WTC11 (cell line): Measurements from ENCODE around the gene C17orf107.

Experiments used
- ATF1 ChIP-seq: sonication (generic); formaldehyde crosslinking; IDR thresholded peaks from 2 replicates; pipeline ENCODE4 v1.8.1; 2023; ENCODE audit warnings: mild to moderate bottlenecking, moderate library complexity, missing genetic modification reagents
- CDX4 ChIP-seq: fragments of 250-450 bp; sonication (Bioruptor Pico); IDR thresholded peaks from 2 replicates; pipeline ENCODE4 v1.9.0; 2021; ENCODE audit warnings: moderate library complexity, mild to moderate bottlenecking, inconsistent platforms, borderline replicate concordance
- CTCF ChIP-seq: fragments of 200-600 bp; IDR thresholded peaks from 2 replicates; pipeline ENCODE4 v1.8.0; 2022; ENCODE audit warnings: antibody characterized with exemption
- E2F1 ChIP-seq: sonication (generic); formaldehyde crosslinking; IDR thresholded peaks from 2 replicates; pipeline ENCODE4 v1.8.0; 2022; ENCODE audit warnings: mild to moderate bottlenecking, missing genetic modification reagents
- E2F4 ChIP-seq: sonication (generic); formaldehyde crosslinking; IDR thresholded peaks from 2 replicates; pipeline ENCODE4 v1.8.1; 2022; ENCODE audit warnings: low read depth, mild to moderate bottlenecking, moderate library complexity, missing genetic modification reagents, borderline replicate concordance
- FOXJ3 ChIP-seq: sonication (generic); formaldehyde crosslinking; IDR thresholded peaks from 2 replicates; pipeline ENCODE4 v1.9.0; 2021; ENCODE audit warnings: missing genetic modification reagents, mild to moderate bottlenecking, borderline replicate concordance
- FOXP4 ChIP-seq: sonication (generic); formaldehyde crosslinking; IDR thresholded peaks from 2 replicates; pipeline ENCODE4 v1.8.0; 2022; ENCODE audit warnings: mild to moderate bottlenecking, missing genetic modification reagents
- MAX ChIP-seq: sonication (generic); formaldehyde crosslinking; IDR thresholded peaks from 2 replicates; pipeline ENCODE4 v1.8.0; 2022; ENCODE audit warnings: mild to moderate bottlenecking, missing genetic modification reagents
- NR3C1 ChIP-seq: sonication (generic); formaldehyde crosslinking; conservative IDR thresholded peaks from 2 replicates; pipeline ENCODE4 v1.8.1; 2023; ENCODE audit warnings: low read depth, mild to moderate bottlenecking, missing genetic modification reagents
- PRDM15 ChIP-seq: sonication (generic); formaldehyde crosslinking; IDR thresholded peaks from 2 replicates; pipeline ENCODE4 v1.8.0; 2022; ENCODE audit warnings: missing genetic modification reagents
- USF1 ChIP-seq: sonication (generic); formaldehyde crosslinking; IDR thresholded peaks from 2 replicates; pipeline ENCODE4 v1.8.0; 2022; ENCODE audit warnings: mild to moderate bottlenecking, missing genetic modification reagents
- USF2 ChIP-seq: sonication (generic); formaldehyde crosslinking; IDR thresholded peaks from 2 replicates; pipeline ENCODE4 v1.8.1; 2023; ENCODE audit warnings: mild to moderate bottlenecking, missing genetic modification reagents, moderate library complexity

GRCh38 chr17:4898351-4898750 lies 985 bp upstream of the C17orf107 start:
- TF ChIP-seq USF2 (CRISPR knock-in tag): no peak
- no peak for TF ChIP-seq E2F1 (CRISPR knock-in tag)
- no peak for TF ChIP-seq USF1 (CRISPR knock-in tag)
- no peak for TF ChIP-seq CTCF
- no peak for TF ChIP-seq E2F4 (CRISPR knock-in tag)
- TF ChIP-seq FOXJ3 (CRISPR knock-in tag): no peak
- no peak for TF ChIP-seq PRDM15 (CRISPR knock-in tag)
- TF ChIP-seq MAX (CRISPR knock-in tag): no peak
- no peak for TF ChIP-seq CDX4 (CRISPR knock-in tag)
- TF ChIP-seq NR3C1 (CRISPR knock-in tag): no peak
- no peak for TF ChIP-seq FOXP4 (CRISPR knock-in tag)
- TF ChIP-seq ATF1 (CRISPR knock-in tag): no peak
